Mucosa of gallbladder (tissue), 1 donor: Measurements from ENCODE around the gene SMURF2. TPM values are rescaled to one million over a fixed set of nuclear protein-coding genes. Genes with fewer than 3 reads are reported as not detected.
"Not testable (repeated sequence)": the region's sequence is repeated elsewhere in the genome, so short reads cannot be mapped to it uniquely, and the experiment has no call there.

Source experiments
- DNase-seq: peaks from one replicate; pipeline ENCODE4 v3.0.0-alpha.2; 2020; ENCODE audit warnings: low spot score
- total RNA-seq: library from RNA; stranded (reverse); gene quantifications from one replicate; pipeline ENCODE4 v1.2.1, GENCODE V29; 2021
- donor health status: DM: no; HTN: no; CAD: no.

Gene SMURF2
- total RNA-seq, 1 donor from 2014 or later: 22.2 TPM

DNA sequence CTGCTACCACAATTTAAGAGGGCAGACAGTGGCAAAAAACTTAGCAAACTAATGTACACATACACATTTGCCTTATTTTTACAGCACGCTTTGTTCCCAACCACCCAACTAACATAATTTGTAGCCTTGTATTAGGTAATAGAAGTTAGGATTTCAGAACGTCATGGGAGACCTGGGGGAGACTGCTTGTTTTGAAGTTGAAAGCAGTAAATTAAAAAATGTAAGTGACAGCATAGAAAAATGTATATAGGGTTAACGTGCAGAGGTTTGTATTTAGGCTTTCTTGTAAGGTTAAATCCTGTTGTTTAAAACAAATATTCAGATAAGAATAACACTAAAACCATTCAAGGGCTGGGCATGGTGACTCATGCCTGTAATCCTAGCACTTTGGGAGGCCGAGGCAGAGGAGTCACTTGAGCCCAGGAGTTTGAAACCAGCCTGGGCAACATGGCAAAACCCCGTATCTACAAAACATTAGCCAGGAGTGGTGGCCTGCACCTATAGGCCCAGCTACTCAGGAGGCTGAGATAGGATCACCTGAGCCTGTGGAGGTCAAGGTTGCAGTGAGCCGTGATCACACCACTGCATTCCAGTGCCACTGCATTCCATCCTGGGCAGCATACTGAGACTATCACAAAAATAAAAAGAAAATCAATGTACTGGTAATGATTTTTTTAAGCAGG, 2.3 kb upstream of the SMURF2 start:
- peak; percentile 35 for DNase-seq

DNA sequence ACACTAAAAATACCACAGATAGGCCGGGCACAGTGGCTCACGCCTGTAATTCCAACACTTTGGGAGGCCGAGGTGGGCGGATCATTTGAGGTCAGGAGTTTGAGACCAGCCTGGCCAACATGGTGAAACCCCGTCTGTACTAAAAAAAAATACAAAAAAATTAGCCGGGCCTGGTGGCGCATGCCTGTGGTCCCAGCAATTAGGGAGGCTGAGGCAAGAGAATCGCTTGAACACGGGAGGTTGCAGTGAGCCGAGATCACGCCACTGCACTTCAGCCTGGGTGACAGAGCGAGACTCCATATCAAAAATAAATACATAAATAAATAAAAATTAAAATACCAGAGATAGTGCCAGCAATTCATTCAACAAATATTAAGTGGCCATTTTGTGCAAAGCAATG, 1.7 kb upstream of the SMURF2 start:
- not testable (repeated sequence) for DNase-seq

DNA sequence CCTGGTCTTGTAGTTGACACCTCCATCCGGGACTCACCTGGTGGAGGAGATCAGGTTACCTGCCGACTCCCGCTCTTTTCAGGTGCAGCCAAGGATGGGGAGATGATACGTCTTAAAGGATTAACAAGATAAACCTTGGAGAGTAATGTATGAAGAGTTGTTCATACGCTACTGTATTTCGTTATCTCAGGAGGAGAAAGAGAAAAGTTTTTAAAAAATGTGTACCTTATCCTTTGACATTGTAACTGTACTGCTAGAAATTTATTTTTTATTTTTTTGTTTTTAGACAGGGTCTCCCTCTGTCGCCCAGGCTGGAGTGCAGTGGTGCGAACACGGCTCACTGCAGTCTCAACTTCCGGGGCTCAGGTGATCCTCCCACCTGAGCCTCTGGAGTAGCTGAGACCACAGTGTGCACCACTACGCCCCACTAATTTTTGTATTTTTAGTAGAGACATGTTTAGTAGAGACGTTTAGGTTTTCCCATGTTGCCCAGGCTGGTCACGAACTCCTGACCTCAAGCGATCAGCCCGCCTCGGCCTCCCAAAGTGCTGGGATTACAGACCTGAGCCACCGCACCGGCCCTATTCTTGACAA, 764 bp upstream of the SMURF2 start:
- DNase-seq: no peak

DNA sequence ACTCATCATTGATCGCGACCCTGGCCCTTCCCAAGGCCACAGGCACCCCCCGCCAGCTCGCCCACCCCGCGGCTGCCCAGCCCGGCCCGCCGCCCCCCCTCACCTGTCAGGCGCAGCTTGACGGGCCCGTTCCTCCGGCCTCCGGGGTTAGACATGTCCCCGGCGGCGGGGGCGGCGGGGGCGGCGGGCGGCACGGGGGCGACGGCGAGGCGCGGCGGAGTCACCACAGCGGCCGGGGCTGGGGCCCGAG, 456 bp downstream of the SMURF2 start:
- DNase-seq: no peak

DNA sequence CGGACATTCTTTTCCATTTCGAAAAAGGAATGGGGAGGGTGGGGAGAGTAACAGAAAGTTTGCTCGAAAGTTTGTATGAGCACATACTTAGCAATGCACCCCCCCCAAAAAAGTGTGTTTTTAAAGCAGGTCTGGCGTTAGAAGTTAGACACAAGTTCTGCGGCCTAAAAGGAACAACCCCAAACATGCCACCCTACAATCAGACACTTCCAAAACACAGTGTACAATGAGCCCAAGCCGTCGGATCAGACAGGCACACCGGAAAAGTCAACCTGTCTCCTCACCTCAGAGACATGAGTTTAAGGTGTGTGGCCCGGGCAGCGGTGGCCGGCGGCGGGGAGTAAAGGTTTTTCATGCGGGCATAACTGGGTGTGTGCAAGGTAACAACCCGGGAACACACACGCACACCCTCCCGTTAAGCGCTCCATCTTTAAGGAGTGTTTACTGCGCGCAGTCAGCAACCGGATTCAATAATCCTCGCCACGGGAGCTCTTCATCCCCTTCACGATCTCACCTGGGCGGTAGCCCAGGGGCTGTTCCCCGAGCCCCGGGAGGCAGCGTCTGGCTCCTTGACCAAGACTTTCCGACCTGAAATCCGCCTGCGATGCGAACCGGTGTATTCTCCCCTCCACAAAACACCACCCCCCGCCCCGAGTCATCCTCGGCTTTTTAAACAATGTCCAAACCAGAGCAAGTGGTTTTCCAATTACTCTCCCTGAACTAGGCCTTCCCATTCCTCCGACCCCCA, 955 bp downstream of the SMURF2 start:
- peak; percentile 17 for DNase-seq

DNA sequence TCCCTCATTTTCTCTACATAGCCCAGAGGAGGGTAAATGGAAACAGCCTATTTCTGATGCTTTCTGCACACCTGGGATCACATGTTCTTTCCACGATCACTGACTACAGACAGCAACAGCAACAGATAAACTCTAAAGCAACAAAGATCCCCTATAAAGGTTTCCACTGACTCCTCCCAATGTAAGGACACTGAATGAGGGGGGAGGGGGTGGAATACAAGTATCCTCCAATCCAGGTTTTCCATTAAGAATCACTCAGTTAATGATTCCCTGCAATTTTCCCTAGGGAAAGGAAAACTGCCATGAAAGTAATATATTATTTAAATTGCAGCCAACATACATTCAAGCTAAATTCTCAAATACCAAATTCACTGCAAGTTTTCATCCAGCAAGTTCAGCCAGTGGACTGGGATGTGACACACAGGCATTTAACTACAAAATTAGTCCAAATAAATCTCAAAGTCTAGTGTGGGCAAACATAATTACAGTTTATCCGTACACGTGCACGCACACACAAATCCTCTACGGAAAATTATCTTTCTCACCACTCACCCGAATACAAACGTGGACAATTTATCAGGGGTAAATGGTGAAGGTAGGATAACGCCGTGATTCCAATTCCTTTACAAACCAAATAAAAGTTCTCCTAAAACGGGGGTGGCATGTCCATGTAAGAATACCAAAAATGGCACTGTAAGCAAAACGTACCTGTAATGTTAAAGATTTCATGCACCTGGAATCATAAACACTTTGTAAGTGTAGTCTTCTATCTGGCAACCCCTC, 1.7 kb downstream of the SMURF2 start:
- DNase-seq: not testable (repeated sequence)

DNA sequence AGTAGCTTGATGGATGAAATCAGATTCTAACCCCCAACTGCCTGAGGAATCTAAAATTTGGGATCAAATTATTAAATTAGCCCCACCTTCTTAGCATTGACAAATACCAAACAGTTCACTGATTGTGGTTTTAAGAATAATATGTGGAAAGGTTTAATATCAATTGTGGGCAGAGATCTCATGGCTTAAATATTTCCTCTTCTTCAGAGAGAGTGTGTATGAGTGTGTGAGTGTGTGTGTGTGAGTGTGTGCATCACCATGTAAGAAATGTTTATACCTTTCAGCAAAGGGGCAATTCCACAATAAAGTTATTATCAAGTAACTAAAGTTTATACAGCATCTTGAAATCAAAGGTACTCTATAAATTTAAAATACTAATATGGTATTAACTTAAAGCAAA, 3.2 kb downstream of the SMURF2 start:
- no peak for DNase-seq

DNA sequence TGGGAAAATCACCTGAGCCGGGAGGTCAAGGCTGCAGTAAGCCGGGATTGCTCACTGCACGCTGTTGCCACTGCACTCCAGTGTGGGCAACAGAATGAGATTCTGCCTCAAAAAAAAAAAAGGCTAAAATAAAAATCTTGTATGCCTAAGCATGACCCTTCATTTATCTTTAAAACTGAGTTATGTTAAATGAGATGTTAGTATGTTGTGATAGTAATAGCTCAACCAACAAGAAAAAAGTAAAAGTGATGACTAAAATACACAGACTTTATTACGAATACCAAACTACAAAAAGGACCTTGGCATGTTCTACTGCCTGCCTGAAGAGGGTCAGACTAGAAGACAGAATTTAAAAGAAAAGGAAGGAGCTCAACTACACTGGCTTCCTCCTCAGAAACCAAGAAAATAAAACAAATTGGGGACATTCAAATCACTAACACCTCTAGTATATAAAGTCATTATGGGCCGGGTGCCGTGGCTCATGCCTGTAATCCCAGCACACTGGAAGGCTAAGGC, 4.4 kb downstream of the SMURF2 start:
- no peak for DNase-seq

DNA sequence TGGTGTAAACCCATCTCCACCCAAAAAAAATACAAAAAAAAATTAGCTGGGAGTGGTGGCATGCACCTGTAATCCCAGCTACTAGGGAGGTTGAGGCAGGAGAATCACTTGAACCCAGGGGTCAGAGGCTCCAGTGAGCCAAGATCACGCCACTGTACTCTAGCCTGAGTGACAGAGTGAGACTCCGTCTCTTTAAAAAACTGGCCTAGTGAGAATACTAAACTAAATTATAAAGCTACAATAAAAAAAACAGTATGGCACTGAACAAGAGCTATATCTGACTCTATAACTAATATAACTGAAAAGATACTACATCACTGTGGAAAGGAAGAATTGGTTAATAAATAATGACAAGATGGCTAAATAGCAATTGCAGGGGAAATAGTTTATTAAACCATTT, 6.4 kb downstream of the SMURF2 start:
- DNase-seq: no peak

DNA sequence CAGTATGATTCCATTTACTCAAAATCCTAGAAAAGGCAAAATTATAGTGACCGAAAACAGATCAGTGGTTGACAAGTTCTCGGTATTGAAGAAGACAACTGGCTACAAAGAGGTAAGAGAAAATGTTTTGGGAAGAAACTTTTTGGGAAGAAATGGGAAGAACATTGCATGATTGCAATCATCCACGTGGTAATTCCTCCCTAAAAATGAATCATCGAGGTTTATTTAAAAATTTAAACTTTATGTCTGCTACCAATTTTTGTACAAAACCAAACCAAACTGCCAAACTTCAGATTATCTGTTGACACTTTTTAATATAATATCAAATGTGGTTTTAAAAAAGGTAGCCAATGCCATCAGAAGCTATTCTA, 8.1 kb downstream of the SMURF2 start:
- DNase-seq: no peak

DNA sequence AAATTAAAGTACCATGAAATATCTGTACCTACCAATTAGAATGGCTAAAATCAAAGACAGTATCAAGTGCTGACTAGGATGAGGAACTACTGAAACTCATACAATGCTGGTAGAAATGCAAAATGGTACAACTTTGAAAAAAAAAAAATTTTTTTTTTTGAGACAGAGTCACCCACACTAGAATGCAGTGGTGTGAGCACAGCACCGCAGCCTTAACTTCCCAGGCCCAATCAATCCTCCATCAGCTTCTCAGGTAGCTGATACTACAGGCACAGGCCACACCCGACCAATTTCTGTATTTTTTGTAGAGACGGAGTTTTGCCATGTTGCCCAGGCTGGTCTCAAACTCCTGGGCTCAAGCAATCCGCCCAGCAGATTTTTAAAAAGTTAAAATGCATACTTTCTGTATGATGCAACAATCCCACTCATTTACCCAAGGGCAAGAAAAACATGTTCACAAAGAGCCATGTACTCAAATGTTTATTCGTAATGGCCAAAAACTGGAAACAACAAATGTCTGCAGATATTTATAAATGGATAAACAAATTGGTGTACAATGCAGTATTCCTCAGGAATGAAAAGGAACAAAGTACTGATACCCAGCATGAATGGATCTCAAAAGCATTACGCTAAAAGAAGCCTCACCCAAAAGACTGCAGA, 8.7 kb downstream of the SMURF2 start:
- no peak for DNase-seq

DNA sequence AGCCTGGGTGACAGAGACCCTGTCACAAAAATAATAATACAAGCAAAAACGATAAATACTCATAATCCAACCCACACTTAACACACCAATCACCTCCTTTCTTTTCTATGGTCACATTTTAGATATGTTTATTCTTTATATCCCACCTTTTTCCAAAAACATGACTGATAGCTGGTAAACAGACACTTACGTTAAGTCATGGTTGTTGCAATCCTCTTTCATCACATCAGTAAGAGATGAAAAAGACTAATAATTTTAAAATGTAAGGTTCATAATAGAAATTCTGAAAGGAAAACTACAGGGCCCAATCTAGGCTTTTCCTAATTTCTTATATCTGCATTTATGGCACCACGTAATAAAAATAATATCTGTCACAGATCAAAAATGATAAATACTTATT, 10.2 kb downstream of the SMURF2 start:
- DNase-seq: no peak

DNA sequence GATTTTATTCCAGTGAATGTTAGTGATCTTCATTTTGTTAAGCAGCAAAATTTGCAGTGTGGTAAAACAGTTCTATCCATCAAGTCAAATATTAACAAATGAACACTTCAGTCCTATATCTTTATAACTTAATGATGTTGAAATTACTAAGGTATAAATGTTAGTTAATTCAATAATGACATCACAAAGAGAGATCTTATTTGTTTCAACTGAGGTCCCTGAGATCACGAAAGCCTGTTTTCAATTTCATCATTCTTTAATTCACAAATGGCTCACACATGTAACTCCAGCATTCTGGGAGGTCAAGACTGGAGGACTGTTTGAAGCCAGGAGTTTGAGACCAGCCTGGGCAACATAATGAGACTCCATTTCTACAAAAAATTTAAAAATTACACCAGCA, 13.9 kb downstream of the SMURF2 start:
- no peak for DNase-seq

DNA sequence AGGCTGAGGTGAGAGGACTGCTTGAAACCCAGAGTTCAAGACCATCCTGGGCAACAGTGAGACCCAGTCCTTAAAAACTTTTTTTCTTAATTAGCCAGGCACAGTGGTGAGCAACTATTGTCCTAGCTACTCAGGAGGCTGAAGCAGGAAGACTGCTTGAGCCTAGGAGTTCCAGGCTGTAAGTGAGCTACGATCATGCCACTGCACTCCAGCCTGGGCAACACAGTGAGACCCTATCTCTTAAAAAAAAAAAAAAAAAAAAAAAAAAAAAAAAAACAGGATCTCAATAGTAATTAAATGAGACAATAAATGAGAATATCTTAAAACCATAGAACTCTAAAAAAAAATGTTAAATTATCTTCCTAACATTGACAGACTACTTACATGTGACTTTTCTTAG, 14.3 kb downstream of the SMURF2 start:
- DNase-seq: no peak

DNA sequence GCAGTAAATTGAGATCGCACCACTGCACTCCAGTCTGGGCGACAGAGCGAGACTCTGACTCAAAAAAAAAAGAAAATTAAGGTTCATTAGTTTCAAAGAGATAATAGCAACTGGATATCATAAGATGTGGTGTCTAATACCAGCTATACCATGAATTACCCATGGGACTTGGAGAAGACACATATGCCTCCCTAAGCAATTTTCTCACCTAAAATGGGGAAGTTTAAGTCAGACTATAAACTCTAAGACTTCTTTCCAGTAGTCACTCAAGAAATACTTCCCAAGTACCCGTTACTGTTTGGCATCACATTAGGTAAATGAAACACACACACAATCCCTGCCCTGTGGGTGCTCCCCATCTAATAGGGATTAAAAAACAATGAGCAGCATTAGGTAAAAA, 22.6 kb downstream of the SMURF2 start:
- DNase-seq: no peak

DNA sequence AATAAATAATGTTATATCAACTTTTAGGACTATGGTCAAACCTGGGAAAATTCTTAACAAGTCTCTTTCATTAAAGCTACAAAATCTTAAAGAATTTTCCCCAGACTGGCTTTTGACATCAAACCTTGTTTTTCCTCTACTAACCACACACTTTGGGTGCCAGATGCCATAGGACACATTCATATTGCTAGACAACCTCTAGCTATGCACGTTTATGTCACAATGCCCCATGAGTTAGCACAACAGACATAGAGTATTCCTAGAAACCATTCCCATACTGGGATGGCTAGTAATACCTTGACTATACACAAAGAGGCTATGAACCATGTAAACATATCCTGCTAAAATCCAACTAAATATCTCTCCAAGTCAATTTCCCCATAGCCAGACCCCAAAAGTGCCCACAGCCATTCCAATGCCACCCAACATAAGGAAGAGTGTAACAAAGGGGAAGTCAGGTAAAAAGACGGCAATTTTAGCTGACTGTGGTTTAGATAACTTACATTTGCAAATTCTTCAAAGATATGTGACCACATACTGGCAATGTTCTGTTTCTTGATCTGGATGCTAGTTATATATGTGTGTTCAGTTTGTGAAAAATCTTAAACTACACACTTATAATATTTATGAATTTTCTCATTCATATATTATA, 23.4 kb downstream of the SMURF2 start:
- DNase-seq: no peak

DNA sequence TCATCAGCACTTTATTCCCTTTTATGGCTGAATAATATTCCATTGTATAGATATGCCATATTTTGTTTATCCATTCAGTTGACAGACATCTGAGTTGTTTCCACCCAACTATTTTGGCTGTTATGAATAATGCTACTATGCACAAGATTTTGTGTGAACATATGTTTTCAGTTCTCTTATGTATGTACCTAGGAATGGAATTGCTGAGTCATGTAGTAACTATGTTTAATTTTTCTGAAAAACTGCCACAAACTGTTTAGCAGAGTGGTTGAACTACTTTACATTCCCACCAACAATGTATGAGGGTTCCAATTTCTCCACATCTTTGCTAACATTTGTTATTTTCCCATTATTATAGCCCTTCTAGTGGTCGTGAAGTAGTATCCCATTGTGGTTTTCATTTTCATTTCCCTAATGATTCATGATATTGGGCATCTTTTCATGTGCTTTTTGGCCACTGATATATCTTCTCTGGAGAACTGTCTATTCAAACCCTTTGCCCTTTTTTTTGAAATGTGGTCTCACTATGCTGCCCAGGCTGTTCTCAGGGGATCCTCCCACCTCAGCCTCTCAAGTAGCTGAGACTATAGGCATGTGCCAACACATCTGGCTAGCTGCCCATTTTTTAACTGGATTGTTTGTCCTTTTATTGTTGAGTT, 26.3 kb downstream of the SMURF2 start:
- no peak for DNase-seq

DNA sequence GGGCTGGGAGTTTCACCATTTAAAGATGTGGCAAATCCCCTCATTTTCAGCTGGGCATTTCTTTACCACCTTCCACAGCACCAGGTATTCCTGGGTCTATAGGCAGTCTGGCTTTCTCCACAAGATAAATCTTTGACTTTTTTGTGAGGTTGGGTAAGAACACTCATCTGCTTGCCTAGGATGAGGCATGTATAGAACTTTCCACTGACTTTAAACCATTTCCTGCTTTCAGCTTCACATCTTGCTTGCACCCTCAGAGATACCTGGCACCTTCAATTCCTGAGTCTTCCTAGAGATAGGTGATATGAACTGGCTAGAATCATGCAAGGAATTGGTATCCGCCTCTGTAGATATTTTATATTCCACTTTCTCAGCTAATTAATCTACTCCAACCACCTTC, 27.9 kb downstream of the SMURF2 start:
- no peak for DNase-seq

DNA sequence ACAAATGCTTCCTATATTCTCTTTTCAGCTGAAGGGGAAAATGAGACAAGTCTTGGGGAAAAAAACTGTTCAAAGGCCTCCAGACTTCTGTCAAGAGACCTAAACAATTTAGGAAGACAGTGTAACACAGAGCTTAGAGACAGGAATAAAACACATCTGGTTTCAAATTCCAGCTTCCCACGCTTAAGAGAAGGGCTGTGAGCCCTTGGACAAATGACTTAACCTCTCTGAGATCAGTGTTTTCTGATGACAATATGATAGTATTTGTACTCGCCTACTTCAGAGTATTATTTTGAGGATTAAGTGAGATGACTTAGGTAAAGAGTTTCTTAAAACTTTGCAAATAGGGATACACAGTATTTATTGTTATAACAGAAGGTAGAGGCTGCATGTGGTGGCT, 29.5 kb downstream of the SMURF2 start:
- DNase-seq: no peak

DNA sequence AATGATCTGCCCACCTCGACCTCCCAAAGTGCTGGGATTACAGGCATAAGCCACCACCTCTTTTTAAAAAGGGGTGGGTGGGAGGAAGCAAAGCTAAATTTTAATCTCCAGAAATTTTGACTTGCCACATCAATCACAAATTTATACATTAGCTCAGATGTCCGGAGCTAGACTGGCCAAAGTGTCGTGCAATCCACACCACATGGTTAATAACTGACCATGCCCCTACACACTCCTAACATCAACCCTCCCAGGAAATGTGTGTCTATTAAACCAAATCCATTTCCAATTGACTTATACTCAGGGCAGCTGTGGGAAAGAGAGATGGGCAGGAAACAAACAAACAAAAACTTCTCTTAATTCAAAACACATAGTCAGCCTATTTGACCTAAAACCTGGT, 29.9 kb downstream of the SMURF2 start:
- DNase-seq: no peak
